HEK293 (cell line): ENCODE measurements around the gene MACF1.

ENCODE experiments used
- CTCF ChIA-PET: fragments of 350-600 bp; formaldehyde crosslinking; extraction: SDS; loops from one replicate; lab custom pipeline; 2021; ENCODE audit warnings: antibody characterized with exemption; lab: Yijun Ruan, JAX
- POLR2A ChIA-PET: fragments of 300-600 bp; formaldehyde crosslinking; extraction: SDS; loops from one replicate; lab custom pipeline; 2020; ENCODE audit warnings: antibody characterized with exemption, inconsistent platforms; lab: Yijun Ruan, JAX
- H3K27ac ChIP-seq: fragments of 200-500 bp; sonication (Bioruptor generic); 2 replicates; pipeline ENCODE4 v1.5.1; 2014; ENCODE audit warnings: low read depth, low read length, control low read depth, inconsistent platforms; ENCODE audit errors: extremely low read depth
- H3K36me3 ChIP-seq, 2 experiments: fragments of 200-500 bp in 1 of 2; sonication (Bioruptor generic) in 1 of 2; 1 replicate in 1 of 2; 2 replicates in 1 of 2; pipeline ENCODE4 v1.5.1; 2014 to 2017; ENCODE audit warnings: inconsistent platforms in 2 of 2, low read length in 2 of 2; ENCODE audit not compliant: control insufficient read depth in 2 of 2, insufficient read depth in 1 of 2
- H3K4me1 ChIP-seq: fragments of 200-500 bp; sonication (Bioruptor generic); 2 replicates; pipeline ENCODE4 v1.5.1; 2014; ENCODE audit warnings: mild to moderate bottlenecking, low read length, inconsistent platforms; ENCODE audit not compliant: control insufficient read depth, insufficient read depth
- H3K4me3 ChIP-seq: 2 replicates; pipeline ENCODE4 v1.5.1; 2011; ENCODE audit warnings: low read depth, mild to moderate bottlenecking, control low read depth, low read length, moderate library complexity
- H3K9me3 ChIP-seq: fragments of 200-500 bp; sonication (Bioruptor generic); 2 replicates; pipeline ENCODE4 v1.5.1; 2014; ENCODE audit warnings: low read depth, low read length, inconsistent platforms; ENCODE audit not compliant: control insufficient read depth, insufficient read depth
- HOXA7 ChIP-seq: sonication (generic); formaldehyde crosslinking; IDR thresholded peaks from 2 replicates; pipeline ENCODE4 v1.8.1; 2022; ENCODE audit warnings: missing genetic modification reagents, borderline replicate concordance
- KLF1 ChIP-seq: fragments of 450-650 bp; formaldehyde crosslinking; IDR thresholded peaks from 2 replicates; pipeline ENCODE4 v1.5.1; 2016; ENCODE audit warnings: missing biosample characterization, missing genetic modification characterization
- OVOL3 ChIP-seq: fragments of 450-650 bp; formaldehyde crosslinking; IDR thresholded peaks from 2 replicates; pipeline ENCODE4 v1.5.1; 2016; ENCODE audit warnings: missing biosample characterization, missing genetic modification characterization
- PBX3 ChIP-seq: sonication (generic); formaldehyde crosslinking; IDR thresholded peaks from 2 replicates; pipeline ENCODE4 v1.8.1; 2022; ENCODE audit warnings: mild to moderate bottlenecking, moderate library complexity, missing genetic modification reagents
- PRDM2 ChIP-seq: fragments of 450-650 bp; formaldehyde crosslinking; IDR thresholded peaks from 2 replicates; pipeline ENCODE4 v1.5.1; 2016; ENCODE audit warnings: missing biosample characterization, missing genetic modification characterization, borderline replicate concordance
- SCRT1 ChIP-seq: fragments of 450-650 bp; formaldehyde crosslinking; IDR thresholded peaks from 2 replicates; pipeline ENCODE4 v1.5.1; 2016; ENCODE audit warnings: missing biosample characterization, missing genetic modification characterization, borderline replicate concordance
- TCF7L2 ChIP-seq: IDR thresholded peaks from 2 replicates; pipeline ENCODE4 v1.6.1; 2011; ENCODE audit warnings: low read depth, mild to moderate bottlenecking, inconsistent platforms, low read length, moderate library complexity, borderline replicate concordance
- TSHZ1 ChIP-seq: fragments of 450-650 bp; formaldehyde crosslinking; IDR thresholded peaks from 2 replicates; pipeline ENCODE4 v1.5.1; 2016; ENCODE audit warnings: missing biosample characterization, missing genetic modification characterization, borderline replicate concordance
- ZNF223 ChIP-seq: fragments of 450-650 bp; formaldehyde crosslinking; IDR thresholded peaks from 2 replicates; pipeline ENCODE4 v1.5.1; 2016; ENCODE audit warnings: missing biosample characterization, missing genetic modification characterization
- ZNF23 ChIP-seq: fragments of 450-650 bp; formaldehyde crosslinking; IDR thresholded peaks from 2 replicates; pipeline ENCODE4 v1.5.1; 2016; ENCODE audit warnings: missing biosample characterization, missing genetic modification characterization, borderline replicate concordance
- ZNF350 ChIP-seq: fragments of 450-650 bp; formaldehyde crosslinking; IDR thresholded peaks from 2 replicates; pipeline ENCODE4 v1.5.0; 2017; ENCODE audit warnings: missing biosample characterization, mild to moderate bottlenecking, missing genetic modification characterization
- ZNF404 ChIP-seq: fragments of 450-650 bp; formaldehyde crosslinking; IDR thresholded peaks from 2 replicates; pipeline ENCODE4 v1.5.1; 2017; ENCODE audit warnings: missing biosample characterization, missing genetic modification characterization
- ZNF423 ChIP-seq: fragments of 450-650 bp; formaldehyde crosslinking; IDR thresholded peaks from 2 replicates; pipeline ENCODE4 v1.5.1; 2016; ENCODE audit warnings: missing biosample characterization, missing genetic modification characterization
- ZNF558 ChIP-seq: fragments of 450-650 bp; formaldehyde crosslinking; IDR thresholded peaks from 2 replicates; pipeline ENCODE4 v1.5.1; 2016; ENCODE audit warnings: missing biosample characterization, missing genetic modification characterization
- ZNF610 ChIP-seq: fragments of 450-650 bp; formaldehyde crosslinking; IDR thresholded peaks from 2 replicates; pipeline ENCODE4 v1.5.1; 2016; ENCODE audit warnings: missing biosample characterization, missing genetic modification characterization, borderline replicate concordance
- ZNF629 ChIP-seq: fragments of 450-650 bp; formaldehyde crosslinking; IDR thresholded peaks from 2 replicates; pipeline ENCODE4 v1.5.1; 2017; ENCODE audit warnings: missing biosample characterization, missing genetic modification characterization

Gene MACF1

GRCh38 chr1:39490596-39491145 lies 286.2 kb downstream of the MACF1 start:
- POLR2A ChIA-PET = no interaction called here
- no peak overlapping the region for H3K4me3 ChIP-seq

More at GRCh38 chr1:39490596-39491145, 286.2 kb downstream of the MACF1 start:
- TF ChIP-seq KLF1 (no peak), ZNF423 (tag by site-specific recombination) (no peak), ZNF558 (tag by site-specific recombination) (no peak), TSHZ1 (tag by site-specific recombination) (no peak), ZNF350 (tag by site-specific recombination) (no peak), ZNF610 (tag by site-specific recombination) (no peak), ZNF223 (tag by site-specific recombination) (no peak), PRDM2 (tag by site-specific recombination) (no peak), ZNF629 (no peak), SCRT1 (no peak), PBX3 (CRISPR knock-in tag) (no peak), TCF7L2 (no peak), OVOL3 (tag by site-specific recombination) (no peak), ZNF404 (no peak), ZNF23 (tag by site-specific recombination) (no peak), HOXA7 (CRISPR knock-in tag) (no peak)
- H3K36me3 ChIP-seq = peaks cover 11 to 22% of the 10 kb centered on the region in 2 experiments; a peak in 2 of 3 replicates
- CTCF ChIA-PET = no interaction called here
- H3K4me1 ChIP-seq = no peaks in the 10 kb centered on the region
- no peaks in the 10 kb centered on the region for H3K9me3 ChIP-seq
- no peak overlapping the region for H3K27ac ChIP-seq
